ENCODE results near the gene PPP4R1.

DNA sequence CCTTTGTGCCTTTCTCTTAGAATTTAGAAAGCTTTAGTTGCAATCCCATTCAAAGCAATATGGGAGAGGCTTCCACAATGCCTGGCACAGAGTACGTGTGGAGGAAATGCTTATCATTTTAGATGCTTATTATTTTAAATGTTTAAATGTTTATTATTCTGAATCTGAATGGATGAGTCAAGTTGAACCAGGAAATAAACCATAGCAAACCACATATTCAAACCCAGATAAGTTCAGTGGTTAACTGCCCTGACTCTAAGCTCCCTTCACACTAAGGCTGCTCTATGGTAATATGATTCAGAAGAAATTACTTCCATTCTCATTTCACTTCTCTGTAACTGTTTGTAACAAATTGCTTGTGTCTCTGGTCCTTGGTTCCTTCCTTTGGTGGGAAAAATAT, 5.2 kb upstream of the PPP4R1 start:
- TF ChIP-seq, protein P1, sequence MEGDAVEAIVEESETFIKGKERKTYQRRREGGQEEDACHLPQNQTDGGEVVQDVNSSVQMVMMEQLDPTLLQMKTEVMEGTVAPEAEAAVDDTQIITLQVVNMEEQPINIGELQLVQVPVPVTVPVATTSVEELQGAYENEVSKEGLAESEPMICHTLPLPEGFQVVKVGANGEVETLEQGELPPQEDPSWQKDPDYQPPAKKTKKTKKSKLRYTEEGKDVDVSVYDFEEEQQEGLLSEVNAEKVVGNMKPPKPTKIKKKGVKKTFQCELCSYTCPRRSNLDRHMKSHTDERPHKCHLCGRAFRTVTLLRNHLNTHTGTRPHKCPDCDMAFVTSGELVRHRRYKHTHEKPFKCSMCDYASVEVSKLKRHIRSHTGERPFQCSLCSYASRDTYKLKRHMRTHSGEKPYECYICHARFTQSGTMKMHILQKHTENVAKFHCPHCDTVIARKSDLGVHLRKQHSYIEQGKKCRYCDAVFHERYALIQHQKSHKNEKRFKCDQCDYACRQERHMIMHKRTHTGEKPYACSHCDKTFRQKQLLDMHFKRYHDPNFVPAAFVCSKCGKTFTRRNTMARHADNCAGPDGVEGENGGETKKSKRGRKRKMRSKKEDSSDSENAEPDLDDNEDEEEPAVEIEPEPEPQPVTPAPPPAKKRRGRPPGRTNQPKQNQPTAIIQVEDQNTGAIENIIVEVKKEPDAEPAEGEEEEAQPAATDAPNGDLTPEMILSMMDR (IDR thresholded peaks at IDR 0.05 in 4 of 5, conservative IDR thresholded peaks at IDR 0.05 in 1 of 5) = no peak
- TF ChIP-seq POLR2A (IDR thresholded peaks at IDR 0.05) = no peak

Data from gastrocnemius medialis (tissue), 4 donors.